ENCODE results near the gene SNX27.

Gene SNX27

DNA sequence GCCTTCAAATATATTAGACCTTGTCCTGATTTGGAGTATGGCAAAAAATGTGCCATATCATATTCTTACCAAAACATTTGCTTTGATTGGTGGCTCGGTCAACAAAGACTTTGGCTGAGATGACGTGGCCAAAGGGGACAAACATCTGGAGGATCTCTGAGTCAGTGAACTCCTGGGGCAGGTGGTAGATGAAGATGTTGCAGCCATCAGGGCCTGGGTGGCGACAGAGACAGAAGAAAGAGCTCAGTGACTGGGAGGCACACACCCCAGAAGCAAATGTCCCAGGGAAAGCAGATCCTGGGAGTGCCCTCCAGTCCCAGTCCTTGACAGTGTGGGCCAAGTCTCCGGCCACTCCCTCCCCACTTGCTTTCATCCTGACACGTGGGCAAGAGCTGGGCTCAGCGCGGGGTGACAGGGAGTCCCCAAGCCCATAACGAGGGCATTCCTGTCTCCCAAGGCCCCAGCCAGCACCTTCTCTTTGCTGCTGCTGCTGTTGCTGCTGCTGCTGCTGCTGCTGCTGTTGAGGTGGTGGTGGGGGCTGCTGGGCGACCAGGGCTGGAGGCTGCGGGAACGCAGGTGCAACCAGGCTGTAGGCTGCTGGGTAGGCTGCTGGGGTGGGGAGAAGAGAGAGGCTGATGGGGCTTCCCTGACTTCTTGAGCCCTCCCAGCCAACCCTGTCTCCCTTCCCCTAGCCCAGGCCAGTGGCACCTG, 94.1 kb downstream of the SNX27 start:
- no peak for DNase-seq (ENCODE audit: low read depth in 2 of 2)

- no peak for DNase-seq (ENCODE audit: low read depth in 2 of 2)
These were observed 94.9 kb downstream of the SNX27 start for GRCh38 chr1:151706464-151707415.

- DNase-seq (ENCODE audit: low read depth in 2 of 2): no peak
These were observed 95.8 kb downstream of the SNX27 start for GRCh38 chr1:151707541-151708065.

DNA sequence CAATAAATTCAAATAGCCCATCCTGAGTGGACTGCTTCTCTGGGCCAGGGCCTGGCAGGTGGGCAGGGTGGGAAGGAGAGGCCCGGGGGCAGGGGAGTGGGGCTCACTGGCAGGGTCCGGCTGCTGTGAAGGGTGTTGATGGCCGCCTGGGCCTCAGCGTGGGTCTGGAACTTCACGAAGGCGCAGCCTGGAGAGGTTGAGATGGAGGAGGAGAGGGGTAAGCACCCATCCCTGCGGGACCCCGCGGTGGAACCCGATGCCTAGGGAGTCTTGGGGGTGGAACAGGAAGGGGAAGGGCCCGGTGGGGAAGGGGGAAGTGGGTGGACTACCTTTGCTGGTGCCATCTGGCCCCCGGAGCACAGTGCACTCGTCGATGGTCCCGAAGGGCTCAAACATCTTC, 97.0 kb downstream of the SNX27 start:
- no peak for DNase-seq (ENCODE audit: low read depth in 2 of 2)

DNA sequence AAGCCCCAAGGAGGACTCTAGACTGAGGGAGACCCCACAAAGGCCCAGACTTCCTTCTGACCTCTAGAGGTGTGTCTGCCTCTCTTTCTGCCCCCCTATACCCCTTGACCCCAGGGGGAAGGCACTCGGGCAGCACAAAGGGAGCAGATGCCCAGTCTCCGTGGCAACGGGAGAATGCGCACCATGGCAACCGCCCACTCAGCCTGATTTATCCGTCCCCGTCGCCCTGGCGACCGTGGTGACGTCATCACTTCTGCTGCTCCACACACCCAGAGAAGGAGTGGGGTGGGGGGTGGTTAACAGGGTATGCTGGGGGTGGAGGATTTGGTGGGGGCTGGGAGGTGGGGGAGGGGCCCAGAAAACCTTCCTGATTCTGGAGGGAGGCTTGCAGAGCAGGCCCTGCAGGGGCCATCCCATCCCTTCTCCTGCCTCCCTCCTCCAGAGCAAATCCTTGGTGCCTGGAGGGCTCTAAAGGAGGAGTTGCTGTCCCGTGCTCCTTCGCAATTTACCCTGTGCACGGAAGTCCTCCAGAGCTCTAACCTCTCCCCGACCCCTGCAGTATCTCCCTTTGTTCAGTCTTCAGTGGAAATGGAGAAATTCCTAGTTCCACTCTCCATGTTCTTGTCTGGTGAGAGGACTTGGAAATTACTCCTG, 98.5 kb downstream of the SNX27 start:
- DNase-seq (ENCODE audit: low read depth in 2 of 2): no peak

DNA sequence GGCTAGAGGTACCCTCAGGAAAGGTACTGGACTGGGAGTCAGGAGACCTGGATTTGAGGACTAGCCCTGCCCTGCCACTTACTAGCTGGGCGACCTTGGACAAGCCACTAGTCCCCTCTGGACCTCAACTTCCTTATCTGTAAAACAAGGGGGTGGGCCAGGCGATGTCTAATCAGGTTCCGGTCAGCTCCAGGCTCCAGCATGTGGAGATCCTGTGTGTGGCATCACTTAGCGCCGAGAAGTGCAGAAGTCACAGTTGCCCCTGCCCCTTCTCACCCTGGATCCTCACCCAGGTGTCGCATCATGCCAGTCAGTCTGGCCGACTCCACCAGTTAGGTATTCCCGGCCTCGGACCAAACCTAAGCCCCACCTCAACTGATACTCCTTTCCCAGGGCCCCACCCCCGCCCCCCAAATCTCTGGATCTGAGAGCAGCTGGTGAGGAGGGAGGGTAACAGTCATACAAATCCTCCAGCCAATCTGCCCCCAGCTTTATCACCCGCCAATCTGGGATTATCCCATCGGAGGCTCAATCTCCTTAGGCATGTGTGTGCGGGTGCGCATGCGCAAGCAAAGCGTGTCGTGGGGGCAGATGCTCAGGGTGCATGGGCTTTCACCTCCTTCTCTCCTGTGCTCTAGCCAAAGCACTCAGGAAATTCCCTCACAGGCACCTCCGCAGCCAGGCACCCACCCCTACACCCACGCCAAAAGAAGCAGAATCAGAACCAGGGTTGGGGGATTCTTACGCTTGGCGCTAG, 99.4 kb downstream of the SNX27 start:
- no peak for DNase-seq (ENCODE audit: low read depth in 2 of 2)

DNA sequence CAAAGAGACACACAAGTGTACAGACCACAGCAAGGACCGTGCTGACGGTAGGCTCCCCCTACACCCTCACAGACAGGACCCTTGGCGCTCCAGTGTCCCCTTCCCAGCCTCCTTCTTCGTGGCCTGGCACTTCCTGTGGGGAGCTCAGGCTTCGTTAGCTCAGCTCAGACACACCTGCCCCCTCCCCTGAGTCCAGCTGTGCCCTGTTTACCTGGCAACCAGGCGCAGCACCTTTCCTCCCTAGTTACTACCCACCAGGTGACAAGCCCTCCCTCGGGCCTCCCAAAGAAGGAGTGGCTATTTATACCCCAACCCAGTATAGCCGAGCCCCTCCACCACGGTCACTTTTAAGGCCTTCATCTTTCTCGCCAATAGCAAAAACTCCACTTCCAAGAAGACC, 100.1 kb downstream of the SNX27 start:
- no peak for DNase-seq (ENCODE audit: low read depth in 2 of 2)

DNA sequence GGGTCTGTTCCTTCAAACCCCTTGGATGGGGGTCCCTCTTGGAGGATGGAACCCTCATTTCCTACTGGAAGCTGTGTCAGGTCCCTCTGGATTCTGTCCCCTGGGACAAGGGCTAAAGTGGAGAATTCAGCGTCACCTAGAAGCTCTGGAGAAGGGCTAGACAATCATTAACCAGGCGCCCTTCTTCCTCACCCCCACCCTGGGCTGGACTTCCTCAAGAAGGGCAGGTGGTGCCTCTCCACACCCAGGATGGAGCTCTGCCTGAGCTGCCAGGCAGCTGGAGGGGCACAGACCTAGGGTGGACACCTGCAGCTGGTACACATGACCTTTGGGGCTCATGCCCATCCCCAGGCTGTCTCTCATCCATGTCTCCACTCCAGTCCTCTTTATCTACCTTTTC, 101.2 kb downstream of the SNX27 start:
- no peak for DNase-seq (ENCODE audit: low read depth in 2 of 2)

DNA sequence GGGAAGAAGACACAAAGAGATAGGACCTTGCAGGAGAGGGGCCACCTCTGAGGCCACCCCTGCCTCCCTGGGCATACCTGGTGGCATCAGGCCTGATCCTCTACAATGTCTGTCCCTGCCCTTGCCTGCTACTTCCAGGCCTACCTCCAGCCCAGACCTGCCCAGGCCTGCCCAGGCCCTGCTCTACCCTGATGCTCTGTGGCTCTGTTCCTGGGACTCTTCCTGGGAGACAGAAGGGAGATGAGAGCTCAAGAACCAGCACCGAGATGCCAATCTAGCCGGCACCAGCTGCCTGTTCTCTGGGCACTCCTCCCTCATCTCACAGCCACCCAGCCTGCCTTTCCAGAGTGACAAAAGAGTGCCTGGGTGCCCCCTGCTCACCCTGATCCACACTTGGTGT, 102.0 kb downstream of the SNX27 start:
- no peak for DNase-seq (ENCODE audit: low read depth in 2 of 2)

DNA sequence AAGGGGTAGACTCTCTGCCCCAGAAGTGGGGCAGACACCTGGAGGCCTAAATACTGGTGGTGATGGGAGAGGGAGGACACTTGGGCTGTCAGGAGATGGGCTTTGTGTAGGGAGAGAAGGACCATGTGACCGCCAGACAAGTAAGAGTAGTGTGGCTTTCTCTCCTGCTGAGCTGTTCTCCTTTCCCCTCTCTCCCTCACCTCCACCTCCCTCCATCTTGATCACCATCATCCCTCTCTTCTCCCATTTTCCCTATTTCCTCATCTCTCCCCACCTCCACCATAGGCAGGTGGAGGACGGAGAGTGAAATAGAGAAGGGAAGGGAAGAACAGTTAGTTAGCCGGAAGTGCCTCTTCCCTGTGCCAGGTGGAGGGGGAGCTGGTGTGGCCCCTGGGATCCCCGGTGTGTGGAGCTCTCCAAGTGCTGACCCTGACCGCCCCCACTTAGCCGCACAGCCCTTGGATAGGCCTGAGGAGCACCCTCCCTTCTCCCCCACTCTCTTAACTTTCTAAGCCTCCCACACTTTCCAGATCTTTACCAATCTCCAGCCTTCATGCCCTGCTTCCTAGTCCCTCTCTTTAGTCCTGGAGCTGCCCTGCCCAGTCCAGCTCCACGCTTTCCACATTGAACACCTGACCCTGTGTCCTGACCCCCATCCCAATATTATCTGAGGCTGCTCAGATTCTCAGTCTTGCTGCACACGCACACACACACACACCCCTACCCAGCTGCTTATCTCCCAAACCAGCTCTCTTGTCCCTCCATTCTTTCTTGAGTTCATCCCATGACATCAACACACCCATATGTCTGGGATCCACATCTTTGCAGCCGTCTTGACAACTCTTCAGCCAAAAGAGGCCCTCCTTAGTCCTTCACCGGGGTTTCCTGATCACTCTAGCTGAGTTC, 103.2 kb downstream of the SNX27 start:
- DNase-seq (ENCODE audit: low read depth in 2 of 2): no peak

- DNase-seq (ENCODE audit: low read depth in 2 of 2): no peak
These were observed 104.0 kb downstream of the SNX27 start for GRCh38 chr1:151715726-151716404.

- no peak for DNase-seq (ENCODE audit: low read depth in 2 of 2)
These were observed 104.5 kb downstream of the SNX27 start for GRCh38 chr1:151716405-151716762.

DNA sequence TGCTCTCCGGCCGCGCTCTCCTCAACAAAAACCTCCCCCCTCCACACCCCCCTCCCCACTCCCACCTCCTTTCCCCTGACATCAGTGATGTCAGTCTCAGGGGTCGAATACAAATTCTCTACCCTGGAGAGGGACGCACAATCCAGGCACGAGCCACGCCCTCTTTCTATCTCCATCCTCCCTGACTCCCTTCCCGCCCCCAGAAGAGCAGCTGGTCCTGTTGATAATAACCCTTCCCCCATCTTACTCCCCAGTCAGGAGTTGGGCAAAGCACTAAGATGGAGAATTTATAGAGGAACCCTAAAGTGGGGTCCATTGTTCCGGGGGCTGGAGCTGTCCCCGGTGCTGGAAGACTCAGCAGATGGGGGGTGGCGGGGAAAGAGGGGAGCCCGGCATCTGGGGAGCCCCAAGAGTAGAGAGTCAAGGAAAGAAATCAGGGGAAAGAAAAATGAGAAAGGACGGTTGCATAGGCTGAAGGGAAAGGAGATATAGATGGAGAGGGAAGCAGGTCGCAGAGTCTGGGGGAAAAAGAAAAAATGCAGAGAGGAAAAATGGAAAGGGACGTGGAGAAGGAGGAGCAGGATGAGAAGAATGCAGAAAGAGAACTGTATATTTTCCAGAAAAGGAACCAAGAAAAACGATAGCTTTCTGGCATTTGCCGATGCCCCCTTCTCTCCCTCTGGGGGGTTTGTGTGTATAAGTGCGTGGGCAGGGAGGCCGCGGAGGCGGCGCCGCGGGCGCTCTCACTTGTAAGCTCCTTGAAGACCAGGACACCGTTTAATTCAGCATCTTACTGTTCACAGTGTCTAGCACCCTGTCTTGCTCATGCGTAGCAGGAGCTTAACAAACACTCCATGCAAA, 105.2 kb downstream of the SNX27 start, which contains the start of gene CELF3:
Gene CELF3, minus strand, starts transcription at position 33 of the 861 bp plus-strand sequence. CDS start 783 bp downstream, outside the sequence.
- no peak for DNase-seq (ENCODE audit: low read depth in 2 of 2)

GRCh38 chr1:151718011-151718431, 106.2 kb downstream of the SNX27 start:
- no peak for DNase-seq (ENCODE audit: low read depth in 2 of 2)

- DNase-seq (ENCODE audit: low read depth in 2 of 2): no peak
These were observed 106.8 kb downstream of the SNX27 start for GRCh38 chr1:151718666-151719065.

DNA sequence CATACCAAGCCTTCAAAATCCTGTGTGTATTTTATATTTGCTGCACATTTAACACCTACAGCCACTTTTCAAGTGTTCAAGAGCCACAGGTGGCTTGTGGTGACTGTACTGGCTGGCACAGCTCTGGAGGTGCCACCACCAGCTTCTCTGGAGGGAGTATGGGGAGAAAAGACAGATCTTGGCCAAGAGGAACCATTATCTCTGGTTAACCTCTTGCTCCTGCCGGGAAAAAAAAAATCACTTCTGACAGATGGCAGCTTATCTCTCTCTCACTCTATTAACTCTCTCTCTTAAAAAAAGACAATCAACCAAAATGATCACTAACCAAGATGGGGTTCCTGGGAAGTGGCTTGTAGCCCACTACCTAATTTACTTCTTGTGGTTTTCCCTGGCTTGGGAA, 108.3 kb downstream of the SNX27 start:
- no peak for DNase-seq (ENCODE audit: low read depth in 2 of 2)

DNA sequence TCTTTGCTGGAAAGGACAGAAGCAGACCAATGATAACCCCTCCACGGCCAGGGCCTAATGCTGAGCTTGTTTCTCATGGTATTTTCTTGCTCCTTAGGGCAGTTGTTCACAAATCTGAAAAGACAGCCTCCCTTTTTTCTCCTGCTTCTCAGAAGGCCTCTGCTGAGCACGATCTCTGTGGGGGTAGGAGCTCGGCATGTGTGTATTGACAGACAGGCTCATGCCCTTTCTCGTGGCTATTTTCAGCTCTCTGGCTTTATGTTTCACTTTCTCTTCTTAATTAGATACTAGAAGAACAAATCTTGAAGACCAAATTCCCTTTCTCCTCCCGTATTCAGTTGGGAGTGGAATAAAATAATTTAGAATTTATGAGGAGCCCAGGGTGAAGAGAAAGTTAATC, 108.7 kb downstream of the SNX27 start:
- DNase-seq (ENCODE audit: low read depth in 2 of 2): no peak

- no peak for DNase-seq (ENCODE audit: low read depth in 2 of 2)
These were observed 109.3 kb downstream of the SNX27 start, which contains the start of gene RIIAD1 for GRCh38 chr1:151720974-151721787. TSS of gene RIIAD1 (plus strand) at chr1:151721522. CDS start at chr1:151721537, 15 bp downstream.

Measured in stimulated activated CD4-positive, alpha-beta T cell treated with anti-CD3 and anti-CD28 coated beads, Interleukin-1b, Interleukin-23, amount 100 ng/mL, for 1 hour (primary cell).